Ovary (tissue), 9 donors: ENCODE measurements around the gene IL24. TPM values are rescaled to one million over a fixed set of nuclear protein-coding genes. Genes with fewer than 3 reads are reported as not detected.

Experiments used
- DNase-seq, 5 donors: peaks; one replicate each; pipeline ENCODE4 v3.0.0-alpha.2; 2019 to 2020
- H3K27ac ChIP-seq, 2 donors: fragments of 200-600 bp; one replicate each; pipeline versions ENCODE4 v1.5.1 to v1.8.0; 2019 to 2022
- H3K27me3 ChIP-seq: fragments of 200-600 bp; one replicate; pipeline ENCODE4 v1.8.0; 2022
- H3K36me3 ChIP-seq: fragments of 200-600 bp; sonication (generic); one replicate; pipeline ENCODE4 v1.5.1; 2019
- H3K4me1 ChIP-seq: one replicate; pipeline ENCODE4 v1.8.1; 2013; ENCODE audit warnings: mild to moderate bottlenecking, moderate library complexity; ENCODE audit not compliant: insufficient read depth
- H3K4me3 ChIP-seq: fragments of 200-600 bp; sonication (generic); one replicate; pipeline ENCODE4 v1.5.1; 2017
- H3K9me3 ChIP-seq, 2 donors: fragments of 200-600 bp in 1 of 2; sonication (generic) in 1 of 2; one replicate each; pipeline versions ENCODE4 v1.5.1 to v1.8.1; 2013 to 2019; ENCODE audit warnings: mild to moderate bottlenecking in 1 of 2, moderate library complexity in 1 of 2
- CTCF ChIP-seq, 3 donors: fragments of 450-650 bp in 2 of 3; fragments of 200-600 bp in 1 of 3; IDR thresholded peaks; one replicate each; pipeline versions ENCODE4 v1.5.1 to v1.8.0; 2016 to 2022; ENCODE audit warnings: antibody characterized with exemption in 3 of 3, mild to moderate bottlenecking in 1 of 3
- EP300 ChIP-seq: sonication (generic); formaldehyde crosslinking; IDR thresholded peaks from one replicate; pipeline ENCODE4 v1.6.1; 2017; ENCODE audit warnings: antibody characterized with exemption
- POLR2A ChIP-seq: fragments of 450-650 bp; IDR thresholded peaks from one replicate; pipeline ENCODE4 v1.6.1; 2017; ENCODE audit warnings: antibody characterized with exemption, mild to moderate bottlenecking, moderate library complexity
- WGBS, 3 donors: extraction: QIAGEN DNeasy Blood & Tissue Kit in 1 of 3; methylation state at CpG; one replicate each; pipeline versions ENCODE4 v1.1.5 to v1.1.7; 2013 to 2017; 5-methylcytosine and 5-hydroxymethylcytosine counted together
- intact Hi-C, 4 donors: fragments of 100-400 bp; cut with DNase I; formaldehyde crosslinking; loops; one replicate each; pipeline versions ENCODE4 v1.11.0 to v1.15.1; 2022 to 2023
- polyA plus RNA-seq, 2 donors: library from polyadenylated mRNA; stranded (reverse); fragments of 200-250 nt in 1 of 2; fragments of 350-450 nt in 1 of 2; fragmentation: Illumina TruSeq in 1 of 2; extraction: RNeasy Lipid Tissue Mini Kit (QIAGEN cat#74804) in 1 of 2; gene quantifications; one replicate each; pipeline ENCODE4 v1.2.3, GENCODE V29; 2013 to 2014
- total RNA-seq, 7 donors: library from RNA; depleted of rRNA in 2 of 7; stranded (reverse); fragments of >200 nt in 2 of 7; fragmentation: NEBNext Ultra II Directional in 3 of 7; extraction: Animal tissue kit (Norgen Biotek cat#: 25700) in 3 of 7; gene quantifications; one replicate each; pipeline versions ENCODE4 v1.1.0 to v1.2.4, GENCODE V29; 2016 to 2023
- donor health status: DM: no; HTN: no; CAD: no; lungs with moderate emphysema.
- donor health status: DM: no; HTN: no; CAD: no.
- donor health status: Bipolar disorder and iron deficiency.
- donor health status: DM: yes; HTN: yes; CAD: no.
- donor health status: DM: no; HTN: no; CAD: no.
- donor health status: DM: yes; HTN: yes; CAD: no.

The IL24 gene
- total and polyA plus RNA-seq, 9 donors, result 0.10 to 1.8 (median 0.72) TPM; not detected in 6

- no peaks in the 10 kb centered on the region for H3K27me3 ChIP-seq
- no peaks in the 10 kb centered on the region for H3K4me1 ChIP-seq
- H3K4me3 ChIP-seq, result no peak overlapping the region
- no peaks in the 10 kb centered on the region for H3K9me3 ChIP-seq
- 69 to 76% (median 74%) methylated on average over 8 of the region's 8 CpGs for WGBS, 3 donors
- no peaks in the 10 kb centered on the region for H3K36me3 ChIP-seq
- TF ChIP-seq EP300, result no peak
- TF ChIP-seq POLR2A, result no peak
- TF ChIP-seq CTCF (IDR thresholded peaks at IDR 0.05), result no peak
- intact Hi-C loops, result loop anchor here (10.0 kb wide), 5 partner anchors 159 to 441 kb away; partner anchors contain the start of gene IKBKE (in 2 of the 4)
- no peak for DNase-seq
- no peak overlapping the region for H3K27ac ChIP-seq
Measured at GRCh38 chr1:206916000-206916709, 18.9 kb downstream of the IL24 start.

GRCh38 chr1:206918076-206918475 is 20.8 kb downstream of the IL24 start:
- H3K9me3 ChIP-seq, result no peaks in the 10 kb centered on the region
- H3K27me3 ChIP-seq, result no peaks in the 10 kb centered on the region
- intact Hi-C loops, result loop anchor here (10.0 kb wide), 5 partner anchors 157 to 443 kb away; partner anchors contain the start of gene IKBKE (in 2 of the 4)
- no peaks in the 10 kb centered on the region for H3K4me1 ChIP-seq
- no peak overlapping the region for H3K27ac ChIP-seq
- H3K36me3 ChIP-seq, result no peaks in the 10 kb centered on the region
- no peak for DNase-seq
- WGBS, 3 donors, result 77 to 84% (median 83%) methylated on average over 3 of the region's 3 CpGs
- H3K4me3 ChIP-seq, result no peak overlapping the region
- TF ChIP-seq EP300 (no peak), CTCF (IDR thresholded peaks at IDR 0.05) (no peak), POLR2A (no peak)

- WGBS, 3 donors, result 75 to 77% (median 75%) methylated on average over 7 of the region's 7 CpGs
- H3K36me3 ChIP-seq, result no peaks in the 10 kb centered on the region
- no peak for TF ChIP-seq POLR2A
- TF ChIP-seq EP300, result no peak
- no peak for TF ChIP-seq CTCF (IDR thresholded peaks at IDR 0.05)
- DNase-seq, result no peak
- no peaks in the 10 kb centered on the region for H3K27me3 ChIP-seq
- no peak within 1 kb of the TSS for H3K27ac ChIP-seq
- H3K4me3 ChIP-seq, result no peak within 1 kb of the TSS
- intact Hi-C loops, result no loop called here
- no peaks in the 10 kb centered on the region for H3K4me1 ChIP-seq
- H3K9me3 ChIP-seq, result no peaks in the 10 kb centered on the region
Measured at GRCh38 chr1:206921772-206922265, 24.6 kb downstream of the IL24 start, which contains the start of gene FCMR. Gene FCMR (minus strand): TSS chr1:206921941. CDS start chr1:206921854, 87 bp downstream.

- H3K9me3 ChIP-seq, result no peaks in the 10 kb centered on the region
- no peaks in the 10 kb centered on the region for H3K27me3 ChIP-seq
- H3K27ac ChIP-seq, result no peak overlapping the region
- DNase-seq, result no peak
- intact Hi-C loops, result no loop called here
- H3K4me1 ChIP-seq, result no peaks in the 10 kb centered on the region
- H3K36me3 ChIP-seq, result no peaks in the 10 kb centered on the region
- WGBS, 3 donors, result 56 to 59% (median 59%) methylated on average over 1 of the region's 1 CpG
- TF ChIP-seq CTCF (IDR thresholded peaks at IDR 0.05) (no peak), EP300 (no peak), POLR2A (no peak)
- H3K4me3 ChIP-seq, result no peak overlapping the region
Measured at GRCh38 chr1:206922524-206922923, 25.3 kb downstream of the IL24 start.
